ENCODE results near the gene MRPL49. TPM values are rescaled to one million over a fixed set of nuclear protein-coding genes. Genes with fewer than 3 reads are reported as not detected.

Gene MRPL49
- total RNA-seq, 1 experiment from 2014 or later, result 138 TPM

DNA sequence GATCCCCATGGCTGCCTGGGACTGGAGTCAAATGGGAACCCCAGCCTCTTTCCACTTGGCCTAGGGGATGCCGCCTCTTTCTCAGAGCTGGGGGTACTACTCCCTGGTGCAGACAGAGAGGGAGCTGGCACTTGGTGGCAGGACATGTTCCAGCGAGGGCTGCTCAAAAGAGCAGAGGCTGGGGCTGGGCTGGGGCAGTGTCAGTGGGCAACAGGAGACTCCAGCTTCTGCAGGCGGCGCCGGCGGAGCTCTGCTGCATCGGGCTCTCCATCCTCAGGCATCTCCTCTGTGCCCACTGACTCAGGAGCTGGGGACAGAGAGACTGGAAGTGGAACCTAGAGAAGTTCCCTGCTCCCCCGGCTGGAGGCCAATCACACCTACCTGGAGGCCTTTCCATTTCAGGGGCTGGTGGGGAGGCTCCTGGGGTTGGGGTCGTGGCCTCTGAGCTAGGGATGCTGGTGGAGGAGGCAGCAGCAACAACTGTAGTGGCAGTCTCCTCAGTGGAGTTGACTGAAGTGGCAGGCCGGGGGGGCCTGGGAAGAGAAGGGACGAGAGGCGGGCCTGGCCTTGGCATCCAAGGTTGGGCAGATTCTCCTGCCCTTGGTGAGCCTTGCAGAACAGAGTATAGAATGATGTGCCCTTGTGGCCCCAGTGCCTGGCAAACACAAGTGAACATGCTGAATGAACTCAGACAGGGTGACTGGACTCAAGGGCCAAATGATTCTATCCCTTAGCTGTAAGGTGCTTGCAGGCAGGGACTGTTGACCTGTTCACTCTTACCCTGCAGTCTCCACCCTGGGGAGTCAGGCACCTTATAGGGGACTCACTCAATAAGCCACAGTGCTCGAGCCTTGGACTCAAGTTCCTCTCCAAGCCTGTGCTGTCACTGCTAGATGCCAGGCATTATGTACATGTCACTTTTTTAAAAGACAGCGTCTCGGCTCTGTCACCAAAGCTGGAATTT lies 6.3 kb downstream of the MRPL49 start:
- peaks cover 7% of the 10 kb centered on the region for H3K4me1 ChIP-seq (replicated peaks)
- no peak overlapping the region for H3K27ac ChIP-seq
- DNase-seq (ENCODE audit: low read depth in 1 of 2, low spot score in 2 of 2), result peak in 1 of 2 experiments; percentile 58
- H3K4me3 ChIP-seq, result no peak overlapping the region
- no peaks in the 10 kb centered on the region for H3K9me3 ChIP-seq (replicated peaks)
- H3K36me3 ChIP-seq, result peaks cover 95% of the 10 kb centered on the region
- H3K27me3 ChIP-seq (replicated peaks), result no peaks in the 10 kb centered on the region

GRCh38 chr11:65129649-65130441 lies 7.7 kb downstream of the MRPL49 start:
- H3K27ac ChIP-seq, result no peak overlapping the region
- H3K4me3 ChIP-seq, result no peak overlapping the region
- H3K27me3 ChIP-seq (replicated peaks), result no peaks in the 10 kb centered on the region
- H3K36me3 ChIP-seq, result peaks cover 94% of the 10 kb centered on the region
- H3K9me3 ChIP-seq (replicated peaks), result no peaks in the 10 kb centered on the region
- DNase-seq (ENCODE audit: low read depth in 1 of 2, low spot score in 2 of 2), result no peak
- peaks cover 10% of the 10 kb centered on the region for H3K4me1 ChIP-seq (replicated peaks)

- Histone ChIP-seq H3K4me1 (replicated peaks) (peaks cover 16% of the 10 kb centered on the region), H3K36me3 (peaks cover 85% of the 10 kb centered on the region), H3K27ac (no peak overlapping the region), H3K9me3 (replicated peaks) (no peaks in the 10 kb centered on the region), H3K4me3 (no peak overlapping the region), H3K27me3 (replicated peaks) (no peaks in the 10 kb centered on the region)
- no peak for DNase-seq (ENCODE audit: low read depth in 1 of 2, low spot score in 2 of 2)
These were observed 8.7 kb downstream of the MRPL49 start for GRCh38 chr11:65130631-65131416.

DNA sequence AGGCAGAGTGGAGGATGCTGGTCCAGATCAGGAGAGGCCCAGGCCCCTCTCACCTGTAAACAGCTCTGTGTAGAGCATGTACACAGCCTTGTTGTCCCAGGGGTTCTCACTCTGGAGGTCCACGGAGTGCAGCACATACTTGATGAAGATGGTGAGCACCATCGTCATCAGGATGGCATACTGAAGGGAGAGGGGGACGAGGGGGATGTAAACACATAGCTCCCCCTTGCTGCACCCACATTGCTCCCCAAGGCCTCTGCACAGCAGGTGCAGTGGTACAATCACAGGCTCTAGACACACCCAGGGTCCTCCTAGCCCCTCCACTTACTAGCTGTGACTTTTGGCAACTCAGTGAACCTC lies 9.3 kb downstream of the MRPL49 start:
- peaks cover 16% of the 10 kb centered on the region for H3K4me1 ChIP-seq (replicated peaks)
- no peaks in the 10 kb centered on the region for H3K9me3 ChIP-seq (replicated peaks)
- H3K27ac ChIP-seq, result no peak overlapping the region
- DNase-seq (ENCODE audit: low read depth in 1 of 2, low spot score in 2 of 2), result no peak
- H3K36me3 ChIP-seq, result peaks cover 79% of the 10 kb centered on the region
- H3K4me3 ChIP-seq, result no peak overlapping the region
- no peaks in the 10 kb centered on the region for H3K27me3 ChIP-seq (replicated peaks)

- Histone ChIP-seq H3K4me1 (replicated peaks) (peaks cover 16% of the 10 kb centered on the region), H3K27ac (no peak overlapping the region), H3K4me3 (no peak overlapping the region), H3K36me3 (peaks cover 74% of the 10 kb centered on the region), H3K27me3 (replicated peaks) (no peaks in the 10 kb centered on the region), H3K9me3 (replicated peaks) (no peaks in the 10 kb centered on the region)
- no peak for DNase-seq (ENCODE audit: low read depth in 1 of 2, low spot score in 2 of 2)
These were observed 9.7 kb downstream of the MRPL49 start for GRCh38 chr11:65131895-65132237.

DNA sequence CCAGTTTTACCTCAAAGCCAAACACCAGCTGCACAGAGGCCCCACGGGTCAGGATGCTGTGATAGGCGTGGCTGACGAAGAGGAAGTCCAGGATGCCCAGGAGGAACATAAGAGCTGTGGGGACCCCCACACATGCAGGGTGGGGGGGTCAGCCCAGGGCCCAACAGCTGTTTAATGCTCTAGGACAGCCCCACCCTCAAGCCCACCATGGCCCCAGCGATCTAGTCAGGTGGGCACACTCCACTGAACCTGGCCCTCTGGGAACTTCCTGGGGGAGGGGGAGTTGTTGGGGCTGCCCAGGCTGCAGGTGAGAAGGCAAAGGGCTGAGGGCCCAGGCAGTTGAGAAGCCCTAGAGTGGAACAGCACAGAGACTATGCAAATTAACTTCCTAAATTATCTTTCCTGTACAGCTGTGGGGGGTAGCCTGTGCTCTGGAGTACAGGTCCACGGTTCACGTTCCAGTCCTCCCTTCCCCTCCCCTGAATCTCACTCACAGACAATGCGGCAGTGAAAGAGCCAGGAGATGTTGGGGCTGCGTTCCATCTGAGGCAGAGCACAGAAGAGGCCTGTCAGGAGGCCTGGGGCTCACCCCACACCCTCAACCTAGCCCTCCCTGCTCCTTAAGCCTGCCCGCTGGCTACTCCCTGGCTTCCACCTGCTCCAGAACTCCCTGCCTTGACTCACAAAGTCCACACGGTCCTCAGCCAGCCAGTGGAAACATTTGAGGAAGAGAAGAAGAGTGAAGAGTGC lies 10.3 kb downstream of the MRPL49 start:
- peaks cover 69% of the 10 kb centered on the region for H3K36me3 ChIP-seq
- H3K4me3 ChIP-seq, result no peak overlapping the region
- H3K27ac ChIP-seq, result no peak overlapping the region

GRCh38 chr11:65132988-65133700 lies 11.0 kb downstream of the MRPL49 start:
- Histone ChIP-seq H3K27ac (no peak overlapping the region), H3K27me3 (replicated peaks) (no peaks in the 10 kb centered on the region)
- DNase-seq (ENCODE audit: low read depth in 1 of 2, low spot score in 2 of 2), result peak in 1 of 2 experiments; percentile 65

More for the DNA sequence above, 10.3 kb downstream of the MRPL49 start:
- Histone ChIP-seq H3K4me1 (replicated peaks) (peaks cover 16% of the 10 kb centered on the region), H3K9me3 (replicated peaks) (no peaks in the 10 kb centered on the region), H3K27me3 (replicated peaks) (no peaks in the 10 kb centered on the region)
- DNase-seq (ENCODE audit: low read depth in 1 of 2, low spot score in 2 of 2), result peak in 1 of 2 experiments; percentile 50

DNA sequence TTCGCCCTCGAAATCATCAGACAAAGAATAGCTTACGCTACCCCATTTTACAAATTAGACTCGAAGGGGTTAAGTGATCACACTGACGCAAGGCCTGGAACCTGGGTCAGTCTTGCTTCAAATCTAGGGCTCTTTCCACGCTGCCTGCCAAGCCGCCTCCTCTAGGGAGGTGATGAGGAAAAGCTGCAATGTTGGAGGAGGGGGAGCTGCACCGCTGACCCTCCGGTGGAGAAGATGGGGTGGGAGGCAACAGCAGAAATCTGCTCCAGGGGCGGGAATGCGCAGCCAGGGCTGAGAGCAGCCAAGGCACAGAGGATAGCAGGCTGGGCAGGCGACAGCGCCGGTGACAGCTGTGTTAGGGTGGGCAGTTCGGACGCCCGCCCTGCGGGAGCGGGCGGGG lies 11.6 kb downstream of the MRPL49 start:
- DNase-seq (ENCODE audit: low read depth in 1 of 2, low spot score in 2 of 2), result peak in 1 of 2 experiments; percentile 55
- peak overlapping the region; percentile 84 for H3K4me3 ChIP-seq
- no peaks in the 10 kb centered on the region for H3K9me3 ChIP-seq (replicated peaks)
- H3K4me1 ChIP-seq (replicated peaks), result peaks cover 16% of the 10 kb centered on the region
- H3K27ac ChIP-seq, result no peak overlapping the region
- H3K27me3 ChIP-seq (replicated peaks), result no peaks in the 10 kb centered on the region
- peaks cover 56% of the 10 kb centered on the region for H3K36me3 ChIP-seq

More at GRCh38 chr11:65132988-65133700, 11.0 kb downstream of the MRPL49 start:
- H3K9me3 ChIP-seq (replicated peaks), result no peaks in the 10 kb centered on the region
- peak overlapping the region; percentile 84 for H3K4me3 ChIP-seq
- peaks cover 16% of the 10 kb centered on the region for H3K4me1 ChIP-seq (replicated peaks)
- peaks cover 61% of the 10 kb centered on the region for H3K36me3 ChIP-seq

DNA sequence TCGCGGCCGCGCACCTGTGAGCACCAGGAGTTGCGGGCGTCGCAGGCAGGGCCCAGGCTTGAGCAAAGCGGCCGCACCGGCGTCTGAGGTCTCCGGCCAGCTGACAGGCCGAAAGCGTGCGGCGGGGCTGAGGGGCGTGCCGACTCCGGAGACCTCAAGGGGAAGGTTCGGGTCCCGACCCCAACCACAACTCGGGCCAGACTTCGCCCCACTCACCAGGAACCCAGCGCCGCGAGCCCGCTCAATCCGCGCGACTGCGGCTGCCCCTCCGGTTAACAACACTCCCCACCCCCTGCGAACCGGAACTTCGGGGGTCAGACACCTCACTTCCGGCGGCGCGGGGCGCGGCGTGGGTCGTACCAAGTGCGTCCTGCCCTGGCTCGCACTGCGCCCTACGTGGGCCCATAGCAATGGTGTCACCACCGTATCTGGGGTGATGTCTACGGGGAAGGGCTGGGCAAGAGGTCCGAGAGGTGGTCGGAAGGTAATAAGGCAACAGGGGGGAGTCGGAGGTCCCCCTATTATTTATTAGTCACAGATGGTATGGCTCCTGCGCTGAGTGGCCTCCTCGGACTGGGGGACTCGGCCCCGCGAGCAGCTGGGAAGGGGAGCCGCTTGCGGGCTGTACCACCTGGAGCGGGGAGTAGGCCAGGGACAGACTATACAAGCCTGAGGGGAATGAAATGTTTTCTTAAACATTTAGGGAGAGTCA lies 12.3 kb downstream of the MRPL49 start, which contains the start of gene SYVN1:
SYVN1 (minus strand) TSS at position 280 of the 712 bp plus-strand sequence. CDS start 918 bp downstream, outside the sequence.
- H3K27me3 ChIP-seq (replicated peaks), result no peaks in the 10 kb centered on the region
- H3K4me3 ChIP-seq, result peak within 1 kb of the TSS; percentile 84
- peak within 1 kb of the TSS; percentile 98 for H3K27ac ChIP-seq
- no peaks in the 10 kb centered on the region for H3K9me3 ChIP-seq (replicated peaks)
- DNase-seq (ENCODE audit: low read depth in 1 of 2, low spot score in 2 of 2), result peak; percentile 97 to 100
- H3K36me3 ChIP-seq, result peaks cover 49% of the 10 kb centered on the region
- H3K4me1 ChIP-seq (replicated peaks), result peaks cover 16% of the 10 kb centered on the region

DNA sequence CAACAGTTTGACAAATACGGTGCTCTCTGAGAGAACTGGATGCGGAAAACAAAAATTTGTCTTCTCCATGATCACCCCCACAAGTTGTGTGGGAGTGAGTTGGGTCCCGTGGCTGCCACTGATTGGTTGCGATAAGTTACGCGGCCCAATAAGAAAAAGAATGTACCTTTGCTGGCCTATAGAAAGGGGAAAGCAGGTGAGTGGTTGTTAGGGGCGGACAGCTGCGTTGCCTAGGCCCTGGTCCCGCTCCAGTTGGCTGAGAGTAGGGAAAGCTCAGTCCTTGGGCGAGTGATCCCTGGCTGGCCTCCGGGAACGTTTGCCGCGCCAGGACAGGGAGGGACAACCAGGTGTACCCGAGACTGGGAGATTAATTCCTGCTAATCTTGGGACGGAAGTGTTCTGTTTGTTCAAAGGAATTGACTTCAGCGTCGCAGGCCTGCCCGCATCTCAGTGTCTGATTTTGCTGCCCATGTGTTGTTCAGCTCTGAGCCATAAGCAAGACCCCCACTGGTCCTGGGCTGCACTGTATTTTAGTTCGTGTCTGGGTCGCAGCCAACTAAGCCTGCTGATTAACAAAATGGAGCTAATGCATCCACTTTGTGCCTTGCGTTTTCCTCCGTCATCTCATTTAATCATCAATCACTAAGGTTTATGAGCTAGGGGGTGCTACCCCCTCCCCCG lies 13.0 kb downstream of the MRPL49 start:
- Histone ChIP-seq H3K36me3 (peaks cover 42% of the 10 kb centered on the region), H3K4me3 (peak overlapping the region; percentile 84), H3K27ac (peak overlapping the region; percentile 98), H3K4me1 (replicated peaks) (peaks cover 16% of the 10 kb centered on the region), H3K9me3 (replicated peaks) (no peaks in the 10 kb centered on the region), H3K27me3 (replicated peaks) (peaks cover 2% of the 10 kb centered on the region)
- peak; percentile 97 to 100 for DNase-seq (ENCODE audit: low read depth in 1 of 2, low spot score in 2 of 2)

DNA sequence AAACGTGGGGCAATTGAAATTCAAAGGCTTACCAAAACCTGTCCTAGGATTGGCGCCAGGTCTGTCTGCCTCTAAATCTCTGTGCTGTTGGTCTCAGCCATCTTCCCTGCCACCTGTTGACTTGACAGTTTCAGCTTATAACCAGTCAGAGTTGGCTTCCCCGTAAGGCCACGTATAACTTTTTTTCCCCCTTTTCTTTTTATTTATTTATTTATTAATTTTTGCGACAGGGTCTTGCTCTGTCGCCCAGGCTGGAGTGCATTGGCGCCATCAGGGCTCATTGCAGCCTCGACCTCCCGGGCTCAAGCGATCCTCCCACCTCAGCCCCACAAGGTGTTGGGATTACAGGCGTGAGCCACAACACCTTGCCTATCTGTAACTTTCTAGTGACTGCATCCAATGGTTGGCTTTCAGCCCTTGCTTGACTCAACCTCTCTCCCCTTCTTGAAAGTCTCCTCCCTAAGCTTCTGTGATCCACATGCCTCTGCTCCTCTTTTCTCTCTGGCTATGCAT lies 13.6 kb downstream of the MRPL49 start:
- DNase-seq (ENCODE audit: low read depth in 1 of 2, low spot score in 2 of 2), result no peak
- Histone ChIP-seq H3K27me3 (replicated peaks) (peaks cover 8% of the 10 kb centered on the region), H3K4me1 (replicated peaks) (peaks cover 16% of the 10 kb centered on the region), H3K27ac (no peak overlapping the region), H3K9me3 (replicated peaks) (no peaks in the 10 kb centered on the region), H3K36me3 (peaks cover 38% of the 10 kb centered on the region), H3K4me3 (peak overlapping the region; percentile 84)
